H1 (cell line): ENCODE measurements around the gene MAPKAP1. TPM values are rescaled to one million over a fixed set of nuclear protein-coding genes. Genes with fewer than 3 reads are reported as not detected.

Source experiments
- CTCF ChIA-PET: fragments of 300-600 bp; sonication (Branson Sonifier 250); formaldehyde crosslinking; loops from one replicate; lab custom pipeline; 2021; ENCODE audit not compliant: partially characterized antibody; lab: Charles Lee
- POLR2A ChIA-PET: fragments of 300-600 bp; sonication (Branson Sonifier 250); formaldehyde crosslinking; loops from one replicate; lab custom pipeline; 2021; ENCODE audit warnings: inconsistent platforms; ENCODE audit not compliant: partially characterized antibody; lab: Charles Lee
- DNase-seq, 2 experiments: peaks; one replicate each; pipeline versions ENCODE4 v3.0.0 to v3.0.0-alpha.2; 2010 to 2022; ENCODE audit warnings: low spot score in 2 of 2, low read depth in 1 of 2, mixed read lengths in 1 of 2
- FAIRE-seq: peaks from 2 replicates; lab custom pipeline; 2011; peaks lifted over from hg19 to GRCh38; lab: Jason Lieb, UNC
- H2AFZ ChIP-seq: 2 replicates; pipeline ENCODE4 v1.8.1; 2012; ENCODE audit warnings: low read length, inconsistent platforms
- H2AK5ac ChIP-seq: 2 replicates; pipeline ENCODE4 v1.6.1; 2013; ENCODE audit warnings: low read depth, low read length
- H2BK120ac ChIP-seq: replicated peaks from 2 replicates; pipeline ENCODE3; 2013; ENCODE audit warnings: low read depth, low read length, inconsistent platforms
- H2BK12ac ChIP-seq: 2 replicates; pipeline ENCODE4 v1.6.1; 2013; ENCODE audit warnings: low read depth, low read length
- H2BK15ac ChIP-seq: 2 replicates; pipeline ENCODE4 v1.6.1; 2013; ENCODE audit warnings: low read length
- H2BK20ac ChIP-seq: 2 replicates; pipeline ENCODE4 v1.6.1; 2013; ENCODE audit warnings: low read length
- H2BK5ac ChIP-seq: 2 replicates; pipeline ENCODE4 v1.6.1; 2013; ENCODE audit warnings: low read depth, low read length
- H3K14ac ChIP-seq: 2 replicates; pipeline ENCODE4 v1.6.1; 2013; ENCODE audit warnings: inconsistent platforms; ENCODE audit not compliant: insufficient read length
- H3K18ac ChIP-seq: 2 replicates; pipeline ENCODE4 v1.6.1; 2013; ENCODE audit warnings: low read length; ENCODE audit errors: extremely low read depth
- H3K23ac ChIP-seq: 2 replicates; pipeline ENCODE4 v1.6.1; 2013; ENCODE audit warnings: inconsistent platforms; ENCODE audit not compliant: insufficient read length
- H3K23me2 ChIP-seq: 2 replicates; pipeline ENCODE4 v1.6.1; 2013; ENCODE audit warnings: low read depth, low read length
- H3K27ac ChIP-seq: 2 replicates; pipeline ENCODE4 v1.6.1; 2011; ENCODE audit warnings: low read depth, low read length, inconsistent platforms
- H3K27me3 ChIP-seq, 4 experiments: replicated peaks in 1 of 4; 1 replicate in 1 of 4; 2 replicates in 3 of 4; pipeline versions ENCODE4 v1.6.1 to v1.8.1; 2011 to 2013; ENCODE audit warnings: low read length in 3 of 4, mild to moderate bottlenecking in 3 of 4, inconsistent platforms in 2 of 4, mixed read lengths in 2 of 4, moderate library complexity in 1 of 4; ENCODE audit not compliant: control insufficient read depth in 3 of 4, insufficient read depth in 3 of 4; ENCODE audit errors: extremely low read depth in 1 of 4
- H3K36me3 ChIP-seq, 4 experiments: 2 replicates each; pipeline versions ENCODE4 v1.6.1 to v1.8.1; 2011 to 2013; ENCODE audit warnings: mild to moderate bottlenecking in 4 of 4, low read length in 3 of 4, moderate library complexity in 2 of 4, control low read depth in 1 of 4, inconsistent platforms in 1 of 4; ENCODE audit not compliant: insufficient read depth in 4 of 4, control insufficient read depth in 2 of 4
- H3K4ac ChIP-seq: replicated peaks from 2 replicates; pipeline ENCODE3; 2013; ENCODE audit warnings: low read length, low read depth, mixed read lengths, inconsistent platforms; ENCODE audit not compliant: insufficient read length
- H3K4me1 ChIP-seq, 4 experiments: replicated peaks in 1 of 4; 1 replicate in 1 of 4; 2 replicates in 3 of 4; pipeline versions ENCODE4 v1.6.1 to v1.8.1; 2011 to 2013; ENCODE audit warnings: low read length in 3 of 4, inconsistent platforms in 2 of 4, mixed read lengths in 1 of 4; ENCODE audit not compliant: insufficient read depth in 4 of 4, control insufficient read depth in 3 of 4
- H3K4me2 ChIP-seq, 2 experiments: 2 replicates each; pipeline versions ENCODE4 v1.6.1 to v1.8.1; 2011 to 2013; ENCODE audit warnings: low read depth in 2 of 2, low read length in 2 of 2, control low read depth in 1 of 2, inconsistent platforms in 1 of 2, mild to moderate bottlenecking in 1 of 2; ENCODE audit not compliant: insufficient read depth in 1 of 2
- H3K4me3 ChIP-seq, 4 experiments: fragments of 200-600, 300-600 bp in 1 of 4; sonication (generic), shearing (Covaris generic), sonication (Bioruptor Twin) in 1 of 4; 2 replicates each; pipeline versions ENCODE4 v1.5.1 to v1.8.1; 2011 to 2016; ENCODE audit warnings: low read length in 4 of 4, low read depth in 3 of 4, control low read depth in 2 of 4, inconsistent platforms in 2 of 4, mild to moderate bottlenecking in 2 of 4, mixed read lengths in 1 of 4, moderate library complexity in 1 of 4; ENCODE audit not compliant: insufficient read depth in 2 of 4; ENCODE audit errors: extremely low read depth in 1 of 4
- H3K56ac ChIP-seq: replicated peaks from 2 replicates; pipeline ENCODE3; 2013; ENCODE audit warnings: low read depth, mild to moderate bottlenecking, mixed read lengths, low read length, inconsistent platforms; ENCODE audit not compliant: insufficient read length
- H3K79me1 ChIP-seq: 2 replicates; pipeline ENCODE4 v1.6.1; 2013; ENCODE audit warnings: low read depth, low read length, control low read depth
- H3K79me2 ChIP-seq, 2 experiments: 2 replicates each; pipeline versions ENCODE4 v1.6.1 to v1.8.1; 2012 to 2013; ENCODE audit warnings: low read length in 2 of 2, mild to moderate bottlenecking in 2 of 2, inconsistent platforms in 1 of 2; ENCODE audit not compliant: insufficient read depth in 2 of 2, control insufficient read depth in 1 of 2
- H3K9ac ChIP-seq, 4 experiments: replicated peaks in 1 of 4; 1 replicate in 1 of 4; 2 replicates in 3 of 4; pipeline versions ENCODE4 v1.6.1 to v1.8.1; 2011 to 2013; ENCODE audit warnings: low read depth in 3 of 4, low read length in 3 of 4, control low read depth in 2 of 4, mild to moderate bottlenecking in 2 of 4, moderate library complexity in 2 of 4, inconsistent platforms in 1 of 4; ENCODE audit errors: extremely low read depth in 1 of 4
- H3K9me3 ChIP-seq, 2 experiments: 2 replicates each; pipeline versions ENCODE4 v1.6.1 to v1.8.1; 2012 to 2013; ENCODE audit warnings: mild to moderate bottlenecking in 2 of 2, moderate library complexity in 2 of 2, control low read depth in 1 of 2, inconsistent platforms in 1 of 2, low read depth in 1 of 2, low read length in 1 of 2, mixed read lengths in 1 of 2; ENCODE audit not compliant: insufficient read depth in 2 of 2
- H4K20me1 ChIP-seq, 2 experiments: replicated peaks in 1 of 2; 2 replicates each; pipeline versions ENCODE3 to v1.8.1; 2011 to 2013; ENCODE audit warnings: inconsistent platforms in 2 of 2, low read length in 2 of 2, mild to moderate bottlenecking in 1 of 2; ENCODE audit not compliant: insufficient read depth in 2 of 2, control insufficient read depth in 1 of 2
- H4K5ac ChIP-seq: 2 replicates; pipeline ENCODE4 v1.6.1; 2013; ENCODE audit warnings: low read length, low read depth, mixed read lengths, inconsistent platforms; ENCODE audit not compliant: insufficient read length
- H4K8ac ChIP-seq: 2 replicates; pipeline ENCODE4 v1.8.0; 2013; ENCODE audit warnings: mild to moderate bottlenecking, moderate library complexity, low read length, inconsistent platforms; ENCODE audit not compliant: insufficient read depth; ENCODE audit errors: extremely low read depth
- H4K91ac ChIP-seq: replicated peaks from 2 replicates; pipeline ENCODE3; 2013; ENCODE audit warnings: low read length, mixed read lengths, inconsistent platforms; ENCODE audit not compliant: insufficient read length
- CHD2 ChIP-seq: IDR thresholded peaks from 2 replicates; pipeline ENCODE4 v1.6.1; 2012; ENCODE audit warnings: low read length, improper control_type of control experiment
- TAF1 ChIP-seq: IDR thresholded peaks from 2 replicates; pipeline ENCODE4 v1.6.1; 2011; ENCODE audit warnings: mild to moderate bottlenecking, low read depth, low read length
- WGBS, 2 experiments: shearing (Covaris generic) in 1 of 2; methylation state at CpG; one replicate each; pipeline versions ENCODE4 v1.1.6 to v1.1.7; 2013 to 2015; ENCODE audit warnings: low lambda C conversion rate in 2 of 2, mixed read lengths in 2 of 2, inconsistent platforms in 1 of 2, low coverage in 1 of 2, missing lambda C conversion rate in 1 of 2; ENCODE audit not compliant: insufficient replicate concordance in 2 of 2, insufficient coverage in 1 of 2, insufficient read length in 1 of 2; ENCODE audit errors: extremely low coverage in 1 of 2, missing lambda C conversion rate in 1 of 2; 5-methylcytosine and 5-hydroxymethylcytosine counted together
- polyA plus RNA-seq, 7 experiments: library from polyadenylated mRNA; depleted of rRNA in 3 of 7; stranded (reverse) in 5 of 7; unstranded in 2 of 7; fragments of >200 nt in 5 of 7; fragments of 200-250 nt in 2 of 7; gene quantifications; 1 replicate in 5 of 7; 2 replicates in 1 of 7; 4 replicates in 1 of 7; pipeline versions ENCODE4 v1.2.1 to v1.2.3, GENCODE V29; 2011 to 2013; ENCODE audit warnings: missing spikeins in 2 of 7, mixed read lengths in 2 of 7
- total RNA-seq: library from RNA; stranded (reverse); fragmentation: NEBNext Ultra II Directional; extraction: Animal tissue kit (Norgen Biotek cat#: 25700); gene quantifications from 2 replicates; pipeline ENCODE4 v1.2.1, GENCODE V29; 2021

The MAPKAP1 gene
- total and polyA plus RNA-seq, 2 of the 8 experiments (the other 6 are each of a cell fraction or from before 2014, with no cell fraction given), result 79.2 to 140 TPM

DNA sequence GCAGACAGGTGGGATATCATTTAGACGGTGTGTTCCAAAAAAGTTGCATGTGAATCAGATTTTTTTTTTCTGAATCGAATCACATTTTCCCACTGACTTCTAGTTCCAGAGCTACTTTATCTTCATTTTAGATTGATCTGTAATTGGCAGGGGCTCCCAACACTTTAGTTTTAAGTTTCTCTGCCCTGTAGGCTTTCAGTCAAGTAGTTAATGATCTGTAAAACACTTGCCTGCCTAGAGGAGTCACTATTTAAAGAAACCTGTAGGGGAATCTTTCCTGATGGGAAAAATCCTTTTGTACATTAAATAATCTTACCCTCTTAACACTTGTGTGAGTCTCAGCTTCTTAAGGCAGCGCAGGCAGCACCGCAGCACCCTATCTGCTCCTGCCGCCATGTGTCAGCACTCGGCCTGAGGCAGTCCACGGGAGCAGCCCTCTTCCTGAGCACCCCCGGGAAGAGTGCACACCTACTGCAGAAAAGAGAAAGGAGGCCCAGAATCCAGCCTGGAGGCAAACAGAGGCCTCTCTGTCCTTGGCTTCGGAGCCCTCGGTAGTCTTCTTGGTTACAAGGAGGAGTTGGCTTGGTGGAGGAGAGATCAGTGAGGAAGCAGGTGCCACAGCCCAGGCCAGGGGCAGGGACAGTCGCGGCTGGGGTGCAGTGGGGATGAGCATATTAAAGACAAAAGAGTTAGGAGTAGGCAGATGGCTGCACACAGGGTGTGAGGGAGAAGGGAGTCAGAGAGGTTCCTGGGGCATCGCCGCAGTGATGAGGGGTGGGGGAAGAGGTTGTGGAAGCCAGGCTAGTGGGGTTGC lies 236.0 kb downstream of the MAPKAP1 start:
- no peak overlapping the region for H2AFZ ChIP-seq
- H3K27me3 ChIP-seq, result no peaks in the 10 kb centered on the region
- H3K18ac ChIP-seq, result no peak overlapping the region; the same call in 1 of the 2 replicates
- no peaks in the 10 kb centered on the region for H3K36me3 ChIP-seq
- no peak overlapping the region for H3K4me2 ChIP-seq
- H2BK5ac ChIP-seq, result no peak overlapping the region
- no peak overlapping the region for H2BK12ac ChIP-seq
- 89% methylated on average over 14 of the region's 14 CpGs; no CpG with 5 or more reads in 1 of the 2 experiments for WGBS, 2 experiments
- H3K23ac ChIP-seq, result no peak overlapping the region
- no peak for DNase-seq
- POLR2A ChIA-PET, result interaction anchor here (2.1 kb wide), 1 partner anchor 9 kb away, joined by 5 read pairs; no protein-coding TSS in a partner anchor
- TF ChIP-seq TAF1, result no peak
- no peak for TF ChIP-seq CHD2
- H3K79me2 ChIP-seq, result no peaks in the 10 kb centered on the region; a peak in 1 of 4 replicates
- no peak overlapping the region for H2BK120ac ChIP-seq
- no peak overlapping the region for H3K14ac ChIP-seq
- H3K56ac ChIP-seq, result no peak overlapping the region
- CTCF ChIA-PET, result interaction anchor here (0.8 to 1.7 kb wide), 5 partner anchors 9 to 64 kb away, joined by 3 to 5 read pairs (median 4); no protein-coding TSS in a partner anchor
- no peak overlapping the region for H2BK15ac ChIP-seq
- H3K23me2 ChIP-seq, result no peaks in the 10 kb centered on the region
- H3K4ac ChIP-seq, result no peak overlapping the region
- H4K8ac ChIP-seq, result no peak overlapping the region
- H3K79me1 ChIP-seq, result 0 out of 2 replicates have a peak, but pooled peaks cover 2% of the 10 kb centered on the region
- H2AK5ac ChIP-seq, result no peak overlapping the region
- H2BK20ac ChIP-seq, result no peak overlapping the region; the same call in 1 of the 2 replicates
- no peaks in the 10 kb centered on the region for H4K20me1 ChIP-seq
- FAIRE-seq, result no peak
- no peaks in the 10 kb centered on the region for H3K9me3 ChIP-seq
- H4K5ac ChIP-seq, result no peak overlapping the region
- no peak overlapping the region for H4K91ac ChIP-seq
- H3K27ac ChIP-seq, result no peak overlapping the region
- H3K4me3 ChIP-seq, result no peak overlapping the region
- no peak overlapping the region for H3K9ac ChIP-seq
- peaks cover 0 to 10% (median 2%) of the 10 kb centered on the region in 4 experiments; a peak in 3 of 7 replicates for H3K4me1 ChIP-seq
